Head of caudate nucleus (tissue), 42 donors: Measurements from ENCODE around the gene BOC.
"Not testable (repeated sequence)": the region's sequence is repeated elsewhere in the genome, so short reads cannot be mapped to it uniquely, and the experiment has no call there.

Source experiments
- DNase-seq, 42 donors: peaks; one replicate each; pipeline versions ENCODE4 v3.0.0 to v3.0.0-alpha.2; 2020 to 2021; ENCODE audit warnings: mixed read lengths in 7 of 42
- intact Hi-C: fragments of 100-400 bp; cut with DNase I; formaldehyde crosslinking; loops from one replicate; pipeline ENCODE4 v1.15.0; 2022

BOC gene, protein sequence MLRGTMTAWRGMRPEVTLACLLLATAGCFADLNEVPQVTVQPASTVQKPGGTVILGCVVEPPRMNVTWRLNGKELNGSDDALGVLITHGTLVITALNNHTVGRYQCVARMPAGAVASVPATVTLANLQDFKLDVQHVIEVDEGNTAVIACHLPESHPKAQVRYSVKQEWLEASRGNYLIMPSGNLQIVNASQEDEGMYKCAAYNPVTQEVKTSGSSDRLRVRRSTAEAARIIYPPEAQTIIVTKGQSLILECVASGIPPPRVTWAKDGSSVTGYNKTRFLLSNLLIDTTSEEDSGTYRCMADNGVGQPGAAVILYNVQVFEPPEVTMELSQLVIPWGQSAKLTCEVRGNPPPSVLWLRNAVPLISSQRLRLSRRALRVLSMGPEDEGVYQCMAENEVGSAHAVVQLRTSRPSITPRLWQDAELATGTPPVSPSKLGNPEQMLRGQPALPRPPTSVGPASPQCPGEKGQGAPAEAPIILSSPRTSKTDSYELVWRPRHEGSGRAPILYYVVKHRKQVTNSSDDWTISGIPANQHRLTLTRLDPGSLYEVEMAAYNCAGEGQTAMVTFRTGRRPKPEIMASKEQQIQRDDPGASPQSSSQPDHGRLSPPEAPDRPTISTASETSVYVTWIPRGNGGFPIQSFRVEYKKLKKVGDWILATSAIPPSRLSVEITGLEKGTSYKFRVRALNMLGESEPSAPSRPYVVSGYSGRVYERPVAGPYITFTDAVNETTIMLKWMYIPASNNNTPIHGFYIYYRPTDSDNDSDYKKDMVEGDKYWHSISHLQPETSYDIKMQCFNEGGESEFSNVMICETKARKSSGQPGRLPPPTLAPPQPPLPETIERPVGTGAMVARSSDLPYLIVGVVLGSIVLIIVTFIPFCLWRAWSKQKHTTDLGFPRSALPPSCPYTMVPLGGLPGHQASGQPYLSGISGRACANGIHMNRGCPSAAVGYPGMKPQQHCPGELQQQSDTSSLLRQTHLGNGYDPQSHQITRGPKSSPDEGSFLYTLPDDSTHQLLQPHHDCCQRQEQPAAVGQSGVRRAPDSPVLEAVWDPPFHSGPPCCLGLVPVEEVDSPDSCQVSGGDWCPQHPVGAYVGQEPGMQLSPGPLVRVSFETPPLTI

DNA sequence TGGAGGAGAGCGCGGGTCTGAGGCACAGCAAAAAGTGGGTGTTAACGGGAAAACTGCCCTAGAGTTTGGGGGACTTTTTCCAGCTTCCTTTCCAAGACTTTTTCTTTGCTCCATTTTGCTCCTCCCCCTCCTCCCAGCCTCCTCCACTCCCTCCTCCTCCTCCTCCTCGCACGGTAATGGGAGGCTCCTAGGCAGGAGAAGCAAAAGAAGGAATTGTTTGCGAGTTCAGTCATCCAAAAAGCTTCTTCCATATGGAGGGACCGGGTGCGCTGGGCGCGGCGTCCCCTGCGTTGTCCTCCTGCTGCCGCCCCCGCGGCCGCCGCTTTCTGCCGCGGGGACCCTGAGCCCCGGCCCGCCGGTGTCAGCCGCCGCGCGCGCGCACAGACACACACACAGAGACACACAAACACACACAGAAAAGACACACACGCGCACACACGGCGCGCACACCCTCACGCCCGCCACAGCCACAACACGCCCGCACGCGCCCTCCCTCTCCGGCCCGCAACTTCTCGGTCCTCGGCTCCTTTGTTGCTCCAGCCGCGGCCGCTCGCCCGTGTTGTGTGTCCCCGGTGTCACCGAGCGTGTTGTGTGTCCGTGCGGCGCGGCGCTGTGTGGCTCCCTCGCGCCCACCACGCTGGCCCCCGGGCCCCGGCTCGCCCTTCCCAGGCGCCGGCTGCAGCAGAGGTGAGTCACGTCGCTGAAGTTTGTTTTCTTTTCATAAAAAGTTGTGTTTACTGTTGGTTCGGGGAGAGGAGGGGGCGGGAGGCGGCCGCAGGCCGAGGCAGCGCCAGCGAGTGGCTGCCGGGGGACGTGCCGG lies at the start of gene BOC:
Gene BOC (plus strand): TSS at position 228 of the 820 bp plus-strand sequence. CDS start 38,246 bp downstream, outside the sequence.
- intact Hi-C loops: no loop called here
- peak in 12 of 42 donors; percentile 13 to 55 (median 26) for DNase-seq

DNA sequence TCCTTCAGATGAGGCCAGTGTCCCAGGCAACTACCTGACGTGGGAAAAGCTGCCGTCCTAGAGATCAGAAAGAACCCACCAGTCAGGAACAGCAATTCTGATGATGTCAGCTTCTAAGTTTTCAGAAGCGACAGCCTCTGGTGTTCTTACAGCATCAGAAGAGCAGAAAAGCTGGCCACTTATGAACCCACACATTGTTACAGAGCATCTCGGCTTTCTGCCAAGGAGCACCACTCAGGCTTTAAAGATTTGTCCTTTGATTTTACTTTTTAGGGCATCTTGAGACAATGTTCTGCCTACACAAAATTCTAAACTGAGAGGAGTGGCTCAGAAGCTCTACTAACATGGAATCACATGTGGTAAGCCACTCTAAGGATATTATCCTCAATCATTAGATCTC lies 49.7 kb upstream of the BOC start:
- no peak for DNase-seq
- intact Hi-C loops: no loop called here

DNA sequence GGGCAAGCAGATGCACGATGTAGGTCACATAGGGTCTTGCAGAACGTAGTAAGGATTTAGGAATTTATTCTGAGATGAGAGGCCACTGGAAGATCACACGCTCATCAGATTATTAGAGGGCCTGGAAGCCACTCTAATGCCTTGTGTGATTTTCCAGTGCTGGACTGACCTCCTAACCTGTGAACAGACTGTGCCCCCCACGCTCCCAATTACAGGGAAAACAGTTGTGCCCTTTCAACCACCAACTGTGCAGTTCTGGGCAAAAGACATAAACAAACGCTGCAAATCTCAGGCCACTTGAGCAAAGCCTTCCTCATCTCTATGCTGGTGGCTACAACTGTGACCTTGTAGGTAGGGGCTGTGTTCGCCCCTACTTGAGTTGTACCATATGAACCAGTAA lies 48.2 kb upstream of the BOC start:
- intact Hi-C loops: no loop called here
- no peak for DNase-seq

DNA sequence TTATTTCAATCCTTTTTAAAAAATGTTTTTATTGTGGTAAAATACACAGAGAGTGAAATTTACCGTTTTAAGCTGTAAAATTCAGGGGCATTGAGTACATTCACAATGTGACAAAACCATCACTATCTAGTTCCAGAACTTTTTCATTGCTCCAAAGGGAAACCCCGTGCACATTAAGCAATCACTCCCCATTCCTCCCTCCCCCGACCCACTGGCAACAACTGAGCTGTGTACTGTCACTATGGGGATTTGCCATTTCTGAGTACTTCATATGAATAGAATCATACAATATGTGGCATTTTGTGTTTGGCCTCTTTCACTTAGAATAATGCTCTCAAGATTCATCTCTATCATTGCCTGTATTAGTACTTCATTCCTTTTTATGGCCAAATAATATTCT lies 45.5 kb upstream of the BOC start:
- DNase-seq: no peak
- intact Hi-C loops: no loop called here

DNA sequence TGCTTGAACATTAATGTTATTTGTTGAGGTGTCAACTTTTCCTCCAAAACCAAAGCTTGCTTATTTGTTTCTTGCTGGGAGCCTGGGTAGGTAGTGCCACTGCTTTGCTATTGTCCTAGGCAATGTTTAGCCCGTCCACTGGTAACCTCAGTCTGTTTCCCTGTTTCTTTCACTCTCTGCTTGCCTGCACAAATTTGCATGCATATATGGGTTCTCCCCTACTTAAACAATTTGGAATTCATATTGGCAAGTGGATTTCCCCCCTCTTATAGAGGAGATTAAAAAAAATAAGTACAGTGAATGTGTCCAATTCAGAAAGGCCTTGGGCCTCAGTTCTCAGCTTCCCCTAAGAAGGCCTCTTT lies 45.0 kb upstream of the BOC start:
- no peak for DNase-seq
- intact Hi-C loops: no loop called here

DNA sequence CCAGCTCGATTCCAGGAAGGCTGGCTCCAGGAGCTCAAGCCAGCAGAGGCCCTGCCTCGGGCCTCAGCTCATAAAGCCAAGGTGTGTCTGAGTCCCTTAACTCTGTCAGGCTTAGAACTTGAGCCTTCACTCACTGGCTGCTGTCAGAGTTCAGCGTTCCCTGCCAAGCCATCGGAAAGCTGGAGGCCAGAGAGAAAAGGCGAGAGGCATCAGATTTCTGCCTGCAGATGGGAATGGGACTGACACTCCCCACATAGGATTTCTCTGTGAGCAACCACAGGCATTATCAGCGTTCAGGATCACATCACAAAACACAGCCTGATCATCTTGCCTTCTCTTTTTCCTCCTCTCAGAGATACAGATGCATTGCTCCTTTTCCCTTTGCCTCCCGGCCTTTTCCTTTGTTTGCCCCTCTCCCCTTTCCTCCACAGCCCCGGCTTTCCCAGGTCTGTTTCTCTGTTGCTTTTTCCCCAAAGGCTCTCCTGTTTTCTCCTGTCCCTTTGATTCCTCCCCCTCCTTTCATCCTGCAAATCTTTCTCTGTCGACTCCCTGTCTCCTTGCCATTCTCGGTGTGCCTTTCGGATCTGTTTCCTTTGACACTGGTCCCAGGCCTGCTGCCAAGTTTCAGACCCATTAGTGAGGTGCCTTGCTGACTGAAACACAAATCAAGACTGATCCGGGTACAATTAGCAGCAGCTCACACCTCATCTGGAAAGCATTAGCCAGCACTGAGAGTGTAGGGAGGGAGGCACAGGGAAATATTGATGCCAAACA lies 44.5 kb upstream of the BOC start:
- peak in 33 of 42 donors; percentile 4 to 70 (median 30) for DNase-seq
- intact Hi-C loops: no loop called here

DNA sequence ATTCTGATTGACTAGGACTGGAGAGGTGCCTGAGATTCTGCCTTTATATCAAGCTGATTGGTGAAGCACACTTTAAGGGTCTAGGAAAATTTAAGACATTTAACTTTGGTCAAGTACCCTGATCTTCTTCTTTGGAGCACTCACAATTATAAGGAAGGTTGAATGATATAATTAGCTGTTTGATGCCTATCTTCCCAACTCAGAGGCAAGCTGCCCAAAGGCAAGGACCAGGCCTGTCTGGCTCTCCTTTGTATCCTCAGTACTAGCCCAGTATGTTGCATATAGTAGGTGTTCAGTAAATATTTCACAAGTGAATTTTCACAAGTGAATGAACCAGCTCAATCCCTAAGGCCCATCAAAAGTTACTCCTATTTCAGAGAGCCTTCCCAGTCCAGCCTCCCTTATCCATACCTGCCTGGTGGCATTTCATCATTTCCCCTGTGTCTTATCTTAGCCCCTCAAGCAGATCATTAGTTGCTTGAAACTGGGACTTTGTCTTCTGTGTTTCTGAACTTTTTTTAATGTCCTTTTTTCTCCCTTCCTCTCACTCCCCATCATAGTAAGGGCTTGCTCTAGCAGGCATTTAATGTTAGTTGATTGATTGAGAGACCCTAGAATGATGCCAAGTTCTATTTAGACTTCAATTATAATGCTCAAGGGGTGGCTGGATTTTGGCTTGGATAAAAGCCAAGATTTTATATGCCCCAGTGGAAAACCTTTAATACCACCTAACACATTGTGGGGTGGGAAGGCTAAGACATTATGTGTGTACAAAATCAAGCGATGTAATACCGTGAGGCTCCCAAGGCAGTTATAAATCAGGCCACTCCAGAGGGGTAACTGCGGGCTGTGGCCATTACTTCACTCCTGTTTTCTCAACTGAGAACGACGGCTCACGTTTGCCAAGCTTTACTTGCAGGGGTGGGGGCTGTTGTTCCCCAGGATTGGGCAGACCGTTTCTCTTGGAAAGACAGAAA lies 43.2 kb upstream of the BOC start:
- DNase-seq: peak in 4 of 42 donors; percentile 13 to 39 (median 19)
- intact Hi-C loops: no loop called here

DNA sequence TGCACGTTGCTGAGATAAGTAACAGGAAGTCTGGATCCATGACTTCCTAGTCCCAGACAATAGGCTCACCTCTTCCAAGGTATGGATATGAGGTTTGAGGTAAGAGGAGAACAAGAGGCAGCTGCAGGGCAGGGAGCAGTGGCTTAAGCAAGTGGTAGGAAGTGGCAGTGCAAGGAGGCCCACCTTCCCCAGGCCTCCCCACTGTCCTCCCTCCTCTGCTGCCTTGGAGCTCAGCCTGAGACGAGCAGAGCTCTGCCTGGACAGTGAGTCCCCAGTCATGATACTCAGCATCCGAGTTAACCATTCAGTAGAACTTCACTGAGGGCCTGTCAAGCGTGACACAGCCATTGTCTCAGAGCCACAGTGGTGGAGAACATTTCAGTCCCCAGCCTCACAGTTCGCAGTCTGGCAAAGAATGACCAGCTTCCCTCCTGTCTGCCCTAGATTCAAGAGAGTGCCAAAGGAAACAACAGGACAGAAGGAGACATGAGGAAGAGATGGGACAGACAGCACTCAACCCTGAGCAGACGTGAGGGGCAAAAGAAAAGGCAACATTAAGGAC lies 41.4 kb upstream of the BOC start:
- intact Hi-C loops: no loop called here

DNA sequence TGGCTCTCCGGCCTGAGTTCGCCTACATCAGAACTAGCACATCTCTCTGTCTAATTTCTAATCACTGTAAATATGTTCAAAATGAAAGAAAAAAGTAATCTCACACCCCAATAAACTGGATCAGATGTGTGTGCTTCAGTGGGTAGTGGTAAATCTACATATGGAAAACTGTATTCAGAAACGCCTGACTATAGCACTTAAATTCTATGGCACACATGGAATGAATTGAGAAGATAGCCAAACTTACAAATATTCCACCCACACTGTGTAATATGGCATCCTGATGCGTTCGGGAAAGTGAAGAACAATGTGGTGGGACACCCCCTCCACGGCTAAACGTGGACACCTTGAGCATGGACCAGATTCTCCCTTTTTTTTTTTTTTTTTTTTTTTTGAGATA lies 40.6 kb upstream of the BOC start:
- intact Hi-C loops: no loop called here
- no peak for DNase-seq

More for the DNA sequence above, 41.4 kb upstream of the BOC start:
- DNase-seq: no peak

DNA sequence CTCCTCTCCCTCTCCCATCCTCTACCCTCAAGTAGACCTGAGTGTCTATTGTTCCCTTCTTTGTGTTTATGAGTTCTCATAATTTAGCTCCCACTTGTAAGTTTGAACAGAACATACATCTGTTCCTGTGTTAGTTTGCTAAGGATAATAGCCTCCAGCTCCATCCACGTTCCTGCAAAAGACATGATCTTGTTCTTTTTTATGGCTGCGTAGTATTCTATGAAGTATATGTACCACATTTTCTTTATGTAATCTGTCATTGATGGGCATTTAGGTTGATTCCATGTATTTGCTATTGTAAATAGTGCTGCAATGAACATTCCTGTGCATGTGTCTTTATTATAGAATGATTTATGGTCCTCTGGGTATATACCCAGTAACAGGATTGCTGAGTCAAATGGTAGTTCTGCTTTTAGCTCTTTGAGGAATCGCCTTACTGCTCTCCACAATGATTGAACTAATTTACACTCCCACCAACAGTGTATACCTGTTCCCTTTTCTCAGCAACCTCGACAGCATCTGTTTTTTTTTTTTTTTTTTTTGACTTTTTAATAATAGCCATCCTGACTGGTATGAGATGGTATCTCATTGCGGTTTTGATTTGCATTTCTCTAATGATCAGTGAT lies 39.6 kb upstream of the BOC start:
- DNase-seq, intact Hi-C loops: not testable (repeated sequence)

DNA sequence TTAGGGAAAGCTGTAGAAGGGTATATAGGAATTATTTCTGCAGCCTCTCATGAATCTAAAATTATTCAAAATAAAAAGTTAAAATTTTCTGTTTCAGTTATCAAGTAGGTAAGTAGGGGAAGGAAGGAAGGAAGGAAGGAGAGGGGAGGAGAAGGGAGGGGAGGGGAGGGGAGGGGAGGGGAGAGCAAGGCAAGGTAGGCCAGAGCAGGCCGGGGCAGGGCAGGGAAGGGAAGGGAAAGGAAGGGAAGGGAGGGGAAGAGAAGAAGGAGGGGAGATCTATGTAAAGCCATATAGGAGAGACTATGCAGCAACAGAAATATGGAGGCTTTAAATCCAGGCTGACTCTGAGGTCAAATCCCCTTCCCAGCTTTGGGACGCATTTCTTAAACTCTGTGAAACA lies 38.3 kb upstream of the BOC start:
- no peak for DNase-seq
- intact Hi-C loops: no loop called here

DNA sequence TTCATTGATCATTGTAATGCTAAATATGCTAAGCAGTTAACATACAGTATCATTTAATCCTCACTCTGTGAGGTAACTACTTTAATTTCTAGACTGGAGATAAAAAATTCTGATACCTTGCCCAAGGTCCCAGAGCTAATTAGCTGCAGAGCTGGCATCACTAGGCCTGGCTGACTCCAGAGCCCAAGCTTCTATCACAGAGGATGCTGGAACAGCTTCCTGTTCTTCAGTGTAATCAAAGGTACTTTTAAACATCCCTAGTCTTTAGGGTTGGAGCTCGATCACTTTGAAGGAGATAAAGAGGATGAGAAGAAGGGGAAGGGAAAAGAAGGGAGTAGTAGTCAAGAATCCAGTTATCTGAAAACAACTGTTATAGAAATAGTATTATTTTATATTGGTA lies 37.1 kb upstream of the BOC start:
- intact Hi-C loops: no loop called here
- no peak for DNase-seq

DNA sequence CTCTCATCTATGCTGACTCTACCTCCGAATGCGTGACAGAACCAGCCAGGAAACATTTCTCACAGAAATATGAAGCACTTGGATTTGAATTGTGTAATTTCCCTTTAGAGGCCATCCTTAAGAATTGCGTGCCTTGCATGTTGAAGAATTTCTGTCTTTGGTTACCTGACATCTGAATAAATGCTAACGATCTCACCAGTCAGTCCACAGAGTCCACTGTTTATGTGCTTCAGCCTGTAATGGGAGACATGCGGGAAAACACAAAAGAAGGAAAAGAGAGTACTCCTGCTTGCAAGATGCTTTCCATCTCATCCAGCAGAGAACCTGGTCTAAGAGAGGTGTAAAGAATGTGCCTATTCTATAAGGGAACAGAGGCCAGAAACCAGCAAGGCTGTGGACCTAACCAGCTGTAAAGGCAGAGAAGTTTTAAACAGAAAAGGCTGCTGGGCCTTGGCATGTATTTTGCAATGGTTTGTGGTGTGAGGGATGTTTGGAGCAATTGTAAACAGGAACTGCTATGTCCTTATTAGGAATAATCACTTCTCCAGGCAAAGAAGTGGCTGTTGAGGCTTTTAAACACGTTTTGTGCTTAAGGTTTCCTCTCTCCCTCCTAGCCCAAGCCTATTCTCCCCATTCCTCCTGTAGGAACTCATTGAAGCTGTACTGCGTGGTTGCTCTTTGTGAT lies 36.4 kb upstream of the BOC start:
- DNase-seq: no peak
- intact Hi-C loops: no loop called here

DNA sequence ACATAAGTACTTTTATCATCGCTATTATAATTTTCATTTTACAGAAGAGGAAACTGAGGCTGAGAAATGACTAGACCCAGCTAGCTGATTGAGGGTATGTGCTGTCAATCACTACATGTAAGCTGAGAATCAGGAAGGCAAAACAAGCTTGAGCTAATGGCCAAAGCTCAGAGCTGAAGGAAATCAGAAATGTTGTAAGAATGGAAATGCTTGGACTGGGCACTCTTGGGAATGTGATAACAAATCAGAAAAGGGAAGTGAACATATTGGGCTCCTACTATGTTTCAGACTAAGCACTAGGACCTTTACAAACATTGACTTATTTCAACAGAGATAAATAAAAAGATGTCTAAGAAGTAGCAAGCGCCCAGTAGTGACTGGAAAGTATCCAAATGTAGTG lies 33.8 kb upstream of the BOC start:
- intact Hi-C loops: no loop called here
- DNase-seq: no peak

DNA sequence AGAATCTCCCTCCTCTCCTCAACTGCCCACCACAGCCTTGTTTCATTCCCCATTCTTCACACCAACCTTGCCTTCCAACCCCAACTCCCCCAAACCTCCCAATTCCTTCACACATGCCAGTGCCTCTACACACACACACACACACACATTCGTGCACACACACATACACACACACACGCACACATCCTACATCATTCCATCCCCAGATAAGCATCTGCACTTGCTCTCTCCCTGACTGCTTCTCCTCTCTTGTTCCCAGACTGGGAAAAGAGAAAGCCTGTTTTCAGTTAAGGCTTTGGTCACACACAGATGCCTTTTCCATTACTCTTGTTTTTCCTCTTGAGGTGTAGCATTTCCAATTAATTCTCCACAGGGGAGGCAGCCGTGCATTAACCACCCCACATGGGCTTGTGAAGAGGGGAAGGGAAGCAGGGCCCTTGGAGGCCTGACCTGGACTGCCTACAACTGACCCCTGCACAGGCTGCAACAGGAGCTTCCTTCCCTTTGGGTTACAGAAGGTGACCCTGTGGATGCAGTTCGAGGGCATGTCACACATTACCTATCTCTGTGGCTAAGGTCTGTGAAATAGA lies 32.0 kb upstream of the BOC start:
- DNase-seq: no peak
- intact Hi-C loops: no loop called here
